Activated CD4-positive, alpha-beta T cell treated with anti-CD3 and anti-CD28 coated beads, Interleukin-2, Interleukin-4, amounts not matched to agents 100 ng/mL and 50 ng/mL, durations not matched to agents 16 hours and 8 hours (primary cell): Measurements from ENCODE around the gene RBM14.
"Not testable (repeated sequence)": the region's sequence is repeated elsewhere in the genome, so short reads cannot be mapped to it uniquely, and the experiment has no call there.

Experiments
- DNase-seq: peaks from one replicate; pipeline ENCODE4 v3.0.0-alpha.2; 2020; ENCODE audit warnings: low spot score

Gene RBM14

DNA sequence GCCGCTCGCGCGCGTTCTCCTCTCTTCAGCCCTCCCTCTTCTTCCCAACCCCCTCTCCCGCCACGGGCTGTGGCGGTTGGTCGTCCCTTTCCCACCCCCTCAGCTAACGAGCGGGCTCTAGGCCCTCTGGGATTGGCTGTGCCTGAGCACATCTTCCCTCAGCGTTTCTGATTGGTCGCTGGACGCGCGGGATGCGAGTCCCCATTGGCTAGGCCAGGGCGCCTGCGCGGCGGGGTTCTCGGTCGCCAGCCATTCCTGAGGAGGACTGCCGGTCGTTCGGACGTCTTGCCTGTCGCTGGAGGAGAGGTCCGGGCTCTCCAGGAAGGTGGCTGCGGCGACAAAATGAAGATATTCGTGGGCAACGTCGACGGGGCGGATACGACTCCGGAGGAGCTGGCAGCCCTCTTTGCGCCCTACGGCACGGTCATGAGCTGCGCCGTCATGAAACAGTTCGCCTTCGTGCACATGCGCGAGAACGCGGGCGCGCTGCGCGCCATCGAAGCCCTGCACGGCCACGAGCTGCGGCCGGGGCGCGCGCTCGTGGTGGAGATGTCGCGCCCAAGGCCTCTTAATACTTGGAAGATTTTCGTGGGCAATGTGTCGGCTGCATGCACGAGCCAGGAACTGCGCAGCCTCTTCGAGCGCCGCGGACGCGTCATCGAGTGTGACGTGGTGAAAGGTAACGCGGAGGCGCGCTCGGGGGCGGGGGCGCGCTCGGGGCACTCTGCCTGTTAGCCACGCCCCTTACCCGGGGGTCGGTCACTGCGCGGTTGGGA, at the start of gene RBM14:
TSS of gene RBM14 (plus strand) at position 252 of the 776 bp plus-strand sequence. CDS start at position 343, 91 bp downstream.
- peak; percentile 100 for DNase-seq

DNA sequence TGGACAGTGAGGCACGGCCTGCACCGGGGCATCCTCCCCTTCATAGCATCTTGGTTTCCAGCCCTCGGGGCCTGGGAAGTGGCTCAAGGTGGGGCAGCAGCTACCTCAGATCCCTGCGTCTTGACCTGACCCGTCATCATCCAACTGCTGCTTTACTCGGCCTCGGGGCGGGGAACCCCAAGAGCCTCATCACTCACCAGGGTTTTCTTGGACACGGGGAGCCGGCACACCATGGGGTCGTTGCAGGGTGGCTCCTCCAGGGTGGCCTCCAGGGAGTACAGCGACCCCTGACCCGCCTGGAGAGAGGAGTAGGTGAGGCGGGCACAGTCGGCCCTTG, 48.7 kb upstream of the RBM14 start:
- DNase-seq, result no peak

DNA sequence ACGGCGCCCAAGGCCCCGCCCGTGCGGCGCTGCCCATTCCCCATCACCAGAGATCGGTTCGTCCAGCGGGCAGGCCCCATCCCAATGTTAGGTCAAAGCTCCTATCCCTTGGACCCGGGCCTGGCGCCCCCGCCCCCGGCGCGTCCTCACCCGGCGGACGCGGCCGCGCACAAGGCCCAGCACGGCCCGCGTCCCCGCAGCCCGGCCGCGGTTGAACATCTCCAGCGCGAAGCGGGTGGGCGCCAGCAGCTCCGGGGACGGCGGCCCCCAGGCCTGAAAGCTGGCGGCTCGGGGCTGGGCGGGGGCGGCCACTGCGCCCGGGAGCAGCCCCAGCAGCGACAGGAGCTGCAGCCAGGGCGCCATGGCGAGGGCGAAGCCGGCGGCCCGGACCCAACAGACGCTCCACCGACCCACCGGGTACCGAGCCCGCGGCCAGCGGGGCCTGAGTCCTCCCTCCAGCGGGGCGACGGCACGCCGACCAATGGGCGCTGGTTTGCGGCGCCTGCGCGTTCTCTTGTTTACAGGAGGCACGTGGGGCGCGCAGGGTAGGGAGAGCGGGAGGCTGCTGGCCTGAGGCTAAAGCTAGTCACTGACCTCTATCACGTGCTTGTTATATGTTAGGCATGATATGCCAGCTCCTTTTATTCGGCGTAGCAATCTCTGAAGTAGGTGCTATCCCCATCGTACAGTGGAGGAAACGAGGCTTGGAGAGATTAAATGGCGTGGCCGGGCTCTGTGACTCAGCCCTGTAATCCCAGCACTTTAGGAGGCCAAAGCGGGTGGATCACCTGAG, 48.1 kb upstream of the RBM14 start, which contains the start of gene CTSF:
TSS of gene CTSF (minus strand) at position 483 of the 793 bp plus-strand sequence. CDS start at position 363, 120 bp downstream.
- peak; percentile 66 for DNase-seq

DNA sequence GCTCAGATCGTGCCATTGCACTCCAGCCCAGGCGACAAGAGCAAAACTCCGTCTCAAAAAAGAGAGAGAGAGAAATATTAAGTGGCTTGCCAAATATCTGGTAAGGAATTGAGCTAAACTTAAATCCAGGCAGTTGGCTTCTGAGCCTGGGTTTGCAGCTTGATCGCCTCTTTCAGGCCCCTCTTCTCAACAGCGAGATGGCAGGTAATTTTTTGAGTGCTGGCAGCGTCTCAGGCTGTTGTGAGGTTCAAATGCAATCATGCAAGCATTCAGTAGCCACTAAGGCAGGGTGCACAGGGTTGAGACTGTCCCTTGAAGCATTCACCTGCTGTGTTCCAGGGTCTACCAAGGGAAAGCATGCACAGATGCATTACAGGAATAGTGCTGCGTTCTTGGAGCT, 47.4 kb upstream of the RBM14 start:
- no peak for DNase-seq

- no peak for DNase-seq
These were observed 46.2 kb upstream of the RBM14 start for GRCh38 chr11:66570079-66570849.

DNA sequence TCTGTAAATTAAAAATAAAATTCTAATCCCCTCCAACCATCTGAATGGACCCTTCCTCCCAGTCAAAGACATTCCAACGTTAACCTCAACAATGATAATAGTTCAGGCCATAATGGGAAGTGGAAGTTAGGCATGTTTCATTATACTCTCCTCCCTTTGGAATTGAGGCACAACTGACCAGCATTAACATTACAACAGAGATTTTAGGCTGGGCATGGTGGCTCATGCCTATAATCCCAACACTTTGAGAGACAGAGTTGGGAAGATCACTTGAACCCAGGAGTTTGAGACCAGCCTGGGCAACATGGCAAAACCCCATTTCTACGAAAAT, 45.6 kb upstream of the RBM14 start:
- no peak for DNase-seq

GRCh38 chr11:66579017-66579606, 37.3 kb upstream of the RBM14 start:
- DNase-seq, result peak; percentile 65

GRCh38 chr11:66580803-66581202, 35.6 kb upstream of the RBM14 start:
- DNase-seq, result no peak

DNA sequence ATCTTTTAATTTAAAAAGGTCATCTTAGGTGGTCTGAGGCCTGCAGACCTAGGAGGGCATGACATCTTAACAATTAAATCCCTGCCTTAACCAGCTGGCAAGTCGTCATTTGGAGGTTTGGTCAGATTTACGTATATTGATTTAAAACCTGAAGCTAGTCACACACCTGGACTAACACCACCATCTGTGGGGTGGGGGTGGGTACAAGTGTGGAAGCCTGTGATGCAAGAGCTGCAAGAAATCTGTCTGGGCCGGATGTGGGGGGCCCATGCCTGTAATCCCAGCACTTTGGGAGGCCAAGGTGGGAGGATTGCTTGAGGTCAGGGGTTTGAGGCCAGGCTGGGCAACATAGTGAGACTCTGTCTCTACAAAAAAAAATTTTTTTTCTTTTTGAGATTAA, 35.2 kb upstream of the RBM14 start:
- DNase-seq, result no peak

- DNase-seq, result not testable (repeated sequence)
These were observed 33.8 kb upstream of the RBM14 start for GRCh38 chr11:66582565-66583147.

GRCh38 chr11:66585447-66585846, 31.0 kb upstream of the RBM14 start:
- DNase-seq, result not testable (repeated sequence)

- no peak for DNase-seq
These were observed 30.3 kb upstream of the RBM14 start for GRCh38 chr11:66586136-66586535.

DNA sequence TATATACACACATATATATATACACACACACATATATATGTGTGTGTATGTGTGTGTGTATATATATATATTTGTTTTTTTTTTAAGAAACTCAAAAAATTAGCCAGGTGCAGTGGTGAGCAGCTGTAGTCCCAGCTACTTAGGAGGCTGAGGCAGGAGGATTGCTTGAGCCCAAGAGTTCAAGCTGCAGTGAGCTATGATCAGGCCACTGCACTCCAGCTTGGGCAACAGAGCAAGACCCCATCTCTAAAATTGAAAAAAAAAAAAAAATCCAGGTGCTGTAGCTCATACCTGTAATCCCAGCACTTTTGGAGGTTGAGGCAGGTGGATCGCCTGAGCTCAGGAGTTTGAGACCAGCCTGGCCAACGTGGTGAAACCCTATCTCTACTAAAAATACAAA, 27.1 kb upstream of the RBM14 start:
- not testable (repeated sequence) for DNase-seq

GRCh38 chr11:66589996-66590675, 26.3 kb upstream of the RBM14 start:
- no peak for DNase-seq

GRCh38 chr11:66591175-66591574, 25.3 kb upstream of the RBM14 start:
- DNase-seq, result no peak

DNA sequence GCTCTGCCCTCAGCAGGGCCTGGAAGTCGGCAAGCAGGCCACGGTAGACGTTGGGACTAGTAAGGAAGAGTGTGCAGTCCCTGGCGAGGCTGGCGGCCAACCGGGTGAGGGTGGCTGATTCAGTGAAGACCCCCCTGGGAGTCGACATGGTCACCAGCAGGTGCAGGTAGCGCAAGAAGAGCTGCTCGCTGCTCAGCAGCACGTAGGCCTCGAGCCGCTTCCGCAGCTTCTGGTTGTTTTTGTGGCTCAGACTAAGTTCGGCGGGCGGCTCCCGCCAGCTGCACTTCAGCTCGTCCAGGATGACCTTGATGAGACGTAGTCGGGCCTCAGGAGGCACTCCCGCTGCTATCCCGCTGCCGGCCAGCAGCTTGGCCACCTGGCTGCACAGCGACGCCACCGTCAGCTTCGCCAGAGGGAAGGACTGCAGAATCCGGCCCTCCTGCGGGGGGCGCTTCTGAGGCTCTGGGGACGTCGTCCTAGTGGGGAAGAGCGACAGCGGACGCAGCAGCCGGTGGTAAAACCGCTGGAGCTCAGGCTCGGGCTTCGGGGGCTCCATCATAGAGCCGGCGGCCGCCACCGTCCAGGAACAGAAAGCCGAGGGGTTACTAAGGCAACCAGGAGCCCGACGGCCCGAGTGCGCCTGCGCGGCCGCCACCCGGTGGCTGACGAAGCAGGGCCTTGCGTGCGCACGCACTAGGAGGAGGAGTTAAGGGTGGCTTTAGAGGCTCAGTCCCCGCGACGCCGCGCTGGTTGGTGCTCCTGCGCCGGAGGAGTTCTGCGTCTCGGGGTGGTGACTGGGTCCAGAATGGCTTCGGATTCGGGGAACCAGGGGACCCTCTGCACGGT, 23.8 kb upstream of the RBM14 start, which contains the start of the genes CCDC87 and CCS:
TSS of gene CCDC87 (minus strand) at position 607 of the 846 bp plus-strand sequence. CDS start at position 559, 48 bp downstream.
TSS of gene CCS (plus strand) at position 729 of the 846 bp plus-strand sequence. CDS start at position 806, 77 bp downstream.
- peak; percentile 98 for DNase-seq

DNA sequence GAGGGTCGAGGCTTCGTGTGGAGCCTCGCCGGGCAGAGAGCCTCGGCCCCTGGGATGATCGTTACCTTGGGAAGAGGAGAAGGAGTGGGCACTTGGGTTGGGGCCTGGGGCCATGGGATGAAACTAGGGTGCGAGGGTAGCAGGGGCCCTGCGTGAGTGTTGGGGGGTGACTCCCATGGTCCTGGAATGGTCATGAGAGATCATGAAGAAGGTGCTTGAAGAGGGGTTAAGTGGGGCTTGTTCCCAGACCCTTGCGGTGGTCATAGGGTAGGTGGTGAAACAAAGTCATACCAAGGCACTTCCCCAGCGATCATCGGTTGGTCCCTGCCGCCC, 23.2 kb upstream of the RBM14 start:
- DNase-seq, result no peak

GRCh38 chr11:66593650-66594049, 22.8 kb upstream of the RBM14 start:
- DNase-seq, result no peak

DNA sequence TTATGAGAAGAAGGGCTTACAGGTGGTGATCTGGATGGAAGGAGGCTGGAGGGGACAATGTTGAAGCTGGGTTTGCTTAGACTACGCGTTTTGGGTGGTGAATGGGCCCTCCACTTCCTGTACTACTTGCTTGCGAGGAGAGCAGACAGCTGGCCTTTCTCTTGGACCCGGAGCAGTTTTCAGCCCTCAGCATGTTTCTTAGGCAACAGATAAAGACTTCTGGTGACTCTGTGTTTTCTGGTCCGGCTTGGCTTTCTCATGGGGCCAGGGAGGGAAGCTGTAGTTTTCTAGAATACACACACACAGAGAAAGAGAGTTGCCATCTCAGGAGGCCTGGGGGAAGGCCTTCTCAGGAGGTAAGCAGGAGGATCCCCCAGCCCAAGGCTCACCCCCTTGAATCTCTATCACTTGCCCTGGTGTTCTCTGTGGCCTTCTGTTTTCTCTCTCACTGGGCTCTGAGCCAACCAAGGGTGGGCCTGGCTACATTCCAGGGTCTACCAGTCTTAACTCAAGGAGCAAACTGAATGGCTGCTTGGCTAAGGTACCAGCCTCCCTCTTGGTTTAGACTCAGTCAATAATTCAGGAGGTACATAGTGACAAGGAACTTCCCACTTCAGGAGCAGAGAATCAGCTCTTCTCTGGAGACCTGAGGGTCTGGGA, 21.1 kb upstream of the RBM14 start:
- no peak for DNase-seq

- no peak for DNase-seq
These were observed 17.4 kb upstream of the RBM14 start for GRCh38 chr11:66598993-66599392.
